A204.1 (cell line): Measurements from ENCODE around the gene QRICH2.
"Not testable (repeated sequence)": the region's sequence is repeated elsewhere in the genome, so short reads cannot be mapped to it uniquely, and the experiment has no call there.

Experiments
- FAIRE-seq: peaks from 2 replicates; lab custom pipeline; 2012; peaks lifted over from hg19 to GRCh38; lab: Jason Lieb, UNC

QRICH2 gene

GRCh38 chr17:76266244-76266938, 41.7 kb downstream of the QRICH2 start:
- no peak for FAIRE-seq

GRCh38 chr17:76265624-76266243, 42.3 kb downstream of the QRICH2 start:
- FAIRE-seq = no peak

GRCh38 chr17:76264755-76265623, 43.1 kb downstream of the QRICH2 start, which contains the start of gene UBALD2:
Gene UBALD2, plus strand, starts transcription at chr17:76265348. Its CDS starts 158 bp downstream, at chr17:76265506.
- peak; percentile 96 for FAIRE-seq

GRCh38 chr17:76264425-76264754, 43.7 kb downstream of the QRICH2 start:
- no peak for FAIRE-seq

DNA sequence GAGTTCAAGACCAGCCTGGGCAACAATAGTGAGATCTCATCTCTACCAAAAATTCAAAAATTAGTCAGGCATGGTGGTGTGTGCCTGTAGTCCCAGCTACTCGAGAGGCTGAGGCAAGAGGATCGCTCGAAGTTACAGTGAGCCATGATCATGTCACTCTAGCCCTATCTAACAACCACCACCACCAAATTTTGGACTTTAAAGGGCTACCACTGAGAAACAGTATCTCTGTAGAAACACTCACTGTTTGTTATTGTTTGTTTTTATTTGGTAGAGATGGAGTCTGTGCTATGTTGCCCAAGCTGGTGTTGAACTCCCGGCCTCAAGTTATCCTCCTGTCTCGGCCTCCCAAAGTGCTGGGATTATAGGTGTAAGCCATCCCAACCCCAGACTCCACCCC, 44.2 kb downstream of the QRICH2 start:
- FAIRE-seq = no peak

DNA sequence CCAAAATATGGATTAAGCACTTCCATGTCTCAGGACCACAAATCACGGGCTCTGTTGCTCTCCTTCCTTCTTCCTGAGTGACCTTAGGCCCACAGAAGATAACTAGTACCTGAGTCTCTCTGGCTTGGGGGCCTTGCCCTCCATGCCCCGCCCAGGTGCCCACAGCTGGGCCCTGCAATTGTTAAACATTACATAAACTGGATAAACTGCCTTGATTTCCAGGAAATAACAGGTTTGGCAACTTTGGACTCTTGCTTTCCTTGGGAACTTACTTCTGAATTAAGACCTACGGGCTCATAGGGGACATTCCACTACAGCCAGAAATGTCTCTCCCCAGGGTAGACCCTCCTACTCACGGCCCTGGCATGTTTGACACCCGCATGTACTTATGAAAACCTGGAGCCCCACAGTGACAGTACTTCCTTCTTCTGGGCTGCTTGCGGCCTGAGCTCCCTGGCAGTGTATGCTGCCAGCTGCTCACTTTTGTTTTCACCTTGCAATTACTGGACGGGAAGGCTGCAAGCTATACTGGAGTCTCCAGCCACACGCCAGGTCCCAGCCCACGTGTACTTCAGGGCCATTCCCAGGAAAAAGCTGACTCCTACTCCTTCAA, 45.2 kb downstream of the QRICH2 start:
- FAIRE-seq = no peak

DNA sequence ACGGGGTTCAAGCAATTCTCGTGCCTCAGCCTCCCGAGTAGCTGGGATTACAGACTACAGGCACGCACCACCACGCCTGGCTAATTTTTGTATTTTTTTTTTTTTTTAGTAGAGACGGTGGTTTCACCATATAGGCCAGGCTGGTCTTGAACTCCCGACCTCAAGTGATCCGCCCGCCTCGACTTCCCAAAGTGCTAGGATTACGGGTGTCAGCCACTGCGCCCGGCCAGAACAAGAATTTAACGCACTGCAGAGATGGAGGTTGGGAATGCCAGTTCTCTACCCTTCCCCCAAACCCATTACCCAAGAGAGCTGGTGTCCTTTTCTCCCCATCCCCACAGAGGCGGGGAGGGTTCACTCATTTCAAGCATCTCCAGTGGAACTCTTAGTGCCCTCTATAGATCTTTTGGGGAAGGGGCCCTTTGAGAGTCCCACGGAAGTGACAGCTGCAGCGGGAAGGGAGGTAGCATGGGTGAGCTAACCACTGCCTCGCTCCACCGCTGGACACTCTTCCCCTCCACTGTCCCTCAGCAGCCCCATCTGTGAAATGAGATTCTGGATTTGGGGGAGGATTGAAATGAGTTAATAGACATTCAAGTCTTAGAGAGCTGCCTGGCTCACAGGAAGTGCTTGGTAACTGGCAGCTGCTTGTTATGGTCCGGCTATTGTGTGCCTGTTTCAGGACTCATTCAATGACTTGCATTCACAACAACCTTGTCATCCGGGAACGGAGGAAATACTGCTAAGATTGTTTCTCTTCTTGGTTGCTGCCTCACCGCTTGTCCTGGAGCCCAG, 46.5 kb downstream of the QRICH2 start:
- FAIRE-seq = no peak

DNA sequence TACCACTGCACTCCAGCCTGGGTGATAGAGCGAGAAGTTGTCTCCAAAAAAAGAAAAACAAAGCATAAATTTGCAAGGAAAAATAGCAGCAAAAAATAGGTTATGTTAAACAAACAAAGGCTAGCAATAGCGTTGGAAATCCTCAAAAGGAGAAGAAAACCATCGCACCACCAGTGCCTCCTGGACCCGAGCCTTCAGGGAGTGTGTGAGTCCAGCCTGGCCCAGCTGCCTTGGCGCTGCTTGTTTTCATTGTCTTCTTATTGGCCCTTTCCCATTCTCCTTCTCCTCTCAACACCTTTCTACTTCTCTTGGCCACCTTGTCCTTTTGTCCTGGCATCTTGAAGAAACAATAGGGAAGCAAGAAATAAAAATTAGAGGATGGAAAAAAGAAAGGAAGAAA, 47.4 kb downstream of the QRICH2 start:
- no peak for FAIRE-seq

GRCh38 chr17:76260220-76260619, 47.9 kb downstream of the QRICH2 start:
- no peak for FAIRE-seq

DNA sequence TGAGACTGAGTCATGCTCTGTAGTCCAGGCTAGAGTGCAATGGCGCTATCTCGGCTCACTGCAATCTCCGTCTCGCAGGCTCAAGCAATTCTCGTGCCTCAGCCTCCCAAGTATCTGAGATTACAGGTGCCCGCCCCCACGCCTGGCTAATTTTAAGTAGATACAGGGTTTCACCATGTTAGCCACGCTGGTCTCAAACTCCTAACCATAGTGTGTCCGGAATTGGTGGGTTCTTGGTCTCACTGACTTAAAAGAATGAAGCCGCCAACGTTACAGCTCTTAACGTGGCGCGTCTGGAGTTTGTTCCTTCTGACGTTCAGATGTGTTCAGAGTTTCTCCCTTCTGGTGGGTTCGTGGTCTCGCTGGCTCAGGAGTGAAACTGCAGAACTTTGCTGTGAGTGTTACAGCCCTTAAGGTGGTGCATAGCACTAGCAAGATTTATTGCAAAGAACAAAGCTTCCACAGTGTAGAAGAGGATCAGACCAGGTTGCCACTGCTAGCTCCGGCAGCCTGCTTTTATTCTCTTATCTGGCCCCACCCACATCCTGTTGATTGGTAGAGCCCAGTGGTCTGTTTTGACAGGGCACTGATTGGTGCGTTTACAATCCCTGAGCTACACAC, 51.5 kb downstream of the QRICH2 start:
- not testable (repeated sequence) for FAIRE-seq

- no peak for FAIRE-seq
These were observed 52.2 kb downstream of the QRICH2 start for GRCh38 chr17:76255801-76256429.

DNA sequence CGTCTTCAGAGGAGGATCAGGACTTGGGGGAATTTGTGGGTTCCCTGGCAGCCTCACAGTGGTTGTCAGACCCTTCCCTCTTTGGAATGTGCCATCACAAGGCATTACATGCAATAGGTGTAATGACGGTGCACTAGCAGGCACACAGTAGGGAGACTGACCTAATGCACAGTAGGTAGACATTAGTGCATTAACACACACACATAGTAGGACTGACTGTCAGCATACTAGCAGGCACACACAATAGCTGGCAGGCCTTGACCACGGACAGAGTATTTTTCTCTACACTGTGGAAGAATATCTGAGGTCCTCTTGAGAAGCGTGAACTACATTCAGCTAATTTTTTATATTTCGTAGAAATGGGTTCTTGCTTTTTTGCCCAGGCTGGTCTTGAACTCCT, 53.8 kb downstream of the QRICH2 start:
- FAIRE-seq = no peak

DNA sequence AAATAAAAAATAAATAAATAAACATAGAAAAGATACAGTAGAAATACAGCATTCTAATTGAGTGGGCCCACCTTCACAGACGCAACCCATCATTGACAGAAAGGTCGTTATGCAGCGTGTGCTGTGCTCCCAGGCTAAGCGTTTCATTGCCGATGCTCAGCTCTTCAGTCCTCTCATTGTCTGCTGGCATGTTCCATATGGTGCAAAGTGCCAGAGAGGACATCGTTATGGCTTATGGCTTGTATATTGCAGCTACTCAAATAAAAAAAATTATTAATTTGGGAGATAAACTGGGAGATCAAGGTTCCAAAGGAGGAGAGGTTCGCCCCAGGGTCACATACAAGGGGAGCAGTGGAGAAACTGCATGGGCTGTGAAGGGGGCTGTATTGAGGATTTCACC, 54.2 kb downstream of the QRICH2 start:
- no peak for FAIRE-seq

DNA sequence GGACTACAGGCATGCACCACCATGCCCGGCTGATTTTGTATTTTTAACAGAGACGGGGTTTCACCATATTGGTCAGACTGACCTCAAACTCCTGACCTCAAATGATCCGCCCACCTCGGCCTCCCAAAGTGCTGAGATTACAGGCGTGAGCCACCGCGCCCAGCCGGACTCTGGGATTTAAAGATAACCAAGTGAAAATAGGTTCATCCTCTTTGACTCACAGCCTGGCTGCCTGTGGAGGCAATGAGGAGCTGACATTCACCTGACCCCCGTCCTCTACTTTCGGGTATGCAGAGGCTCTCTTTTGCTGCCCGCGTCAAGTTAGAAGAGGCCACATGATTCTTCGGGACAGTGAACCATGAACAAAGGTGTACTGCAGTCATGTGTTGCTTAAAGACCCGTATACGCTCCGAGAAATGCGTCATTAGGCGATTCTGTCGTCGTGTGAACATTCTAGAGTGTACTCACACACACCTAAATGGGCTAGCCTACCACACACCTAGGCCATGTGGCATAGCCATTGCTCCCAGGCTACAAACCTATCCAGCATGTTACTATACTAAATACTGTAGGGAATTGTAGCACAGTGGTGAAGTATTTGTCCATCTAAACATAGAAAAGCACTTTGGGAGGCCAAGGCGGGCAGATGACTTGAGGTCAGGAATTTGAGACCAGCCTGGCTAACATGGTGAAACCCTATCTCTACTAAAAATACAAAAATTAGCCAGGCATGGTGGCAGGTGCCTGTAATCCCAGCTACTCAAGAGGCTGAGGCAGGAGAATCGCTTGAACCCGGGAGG, 54.9 kb downstream of the QRICH2 start:
- FAIRE-seq = not testable (repeated sequence)

DNA sequence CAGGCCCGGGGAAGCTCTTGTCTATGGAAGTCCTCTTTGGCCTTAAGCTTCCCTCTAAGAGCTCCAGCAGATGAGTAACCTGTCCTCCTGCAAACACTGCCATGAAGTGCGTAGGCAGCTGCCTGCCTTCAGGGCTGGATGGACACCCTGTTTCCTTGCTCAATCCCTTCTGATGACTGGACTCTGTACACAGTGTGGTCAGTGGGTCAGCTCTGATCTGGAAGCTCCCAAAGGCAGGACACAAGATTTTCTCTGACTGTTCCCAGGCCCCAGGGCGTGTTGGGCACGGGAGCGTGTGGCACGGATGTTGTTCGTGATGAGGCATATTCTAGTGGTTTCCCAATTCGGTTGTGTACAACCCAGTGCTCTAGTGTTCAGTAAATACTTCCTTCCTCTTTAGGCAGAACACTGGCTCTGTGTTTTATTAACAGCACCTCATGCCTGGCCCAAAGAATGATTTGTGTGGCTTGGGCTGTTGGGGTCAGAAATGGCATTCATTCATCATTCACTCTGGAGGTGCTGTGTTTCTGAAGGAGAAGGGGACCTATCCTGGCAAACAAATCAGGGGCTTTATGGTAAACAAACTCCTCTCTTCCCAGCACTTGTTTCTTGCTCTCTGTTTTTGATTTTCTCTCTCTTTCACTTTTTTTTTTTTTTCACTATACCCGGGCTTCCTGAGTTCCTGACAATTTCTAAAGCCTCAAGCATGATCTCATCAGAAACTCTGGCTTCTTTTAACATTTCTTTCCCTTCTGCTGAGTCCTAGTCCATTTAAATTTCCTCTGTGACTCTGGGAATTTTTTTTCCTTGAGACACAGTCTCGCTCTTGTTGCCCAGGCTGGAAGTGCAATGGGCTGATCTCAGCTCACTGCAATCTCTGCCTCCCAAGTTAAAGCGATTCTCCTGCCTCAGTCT, 55.8 kb downstream of the QRICH2 start:
- no peak for FAIRE-seq

DNA sequence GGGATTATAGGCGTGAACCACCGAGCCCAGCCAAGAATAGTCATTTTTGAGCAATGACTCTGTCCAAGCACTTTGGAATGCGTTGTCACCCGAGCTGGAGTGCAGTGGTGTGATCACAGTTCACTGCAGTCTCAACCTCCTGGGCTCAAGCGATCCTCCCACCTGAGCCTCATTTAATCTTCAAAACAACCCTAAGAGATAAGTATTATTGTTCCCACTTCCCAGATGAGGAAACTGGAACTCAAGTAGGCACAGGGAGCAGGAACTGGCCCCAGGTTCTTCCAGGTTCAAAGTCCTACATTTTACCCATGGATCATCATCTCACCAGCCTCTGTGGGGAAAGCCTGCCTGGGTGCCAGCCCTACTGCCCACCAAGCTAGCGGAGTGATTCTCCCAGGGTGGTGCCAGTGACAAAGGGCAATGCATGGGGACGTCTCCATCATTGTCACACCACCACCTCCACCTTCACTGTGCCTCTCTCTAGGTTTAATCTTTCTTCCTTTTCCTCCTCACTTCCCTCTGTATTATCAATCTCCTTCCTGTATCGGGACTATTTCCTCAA, 56.5 kb downstream of the QRICH2 start:
- FAIRE-seq = no peak

DNA sequence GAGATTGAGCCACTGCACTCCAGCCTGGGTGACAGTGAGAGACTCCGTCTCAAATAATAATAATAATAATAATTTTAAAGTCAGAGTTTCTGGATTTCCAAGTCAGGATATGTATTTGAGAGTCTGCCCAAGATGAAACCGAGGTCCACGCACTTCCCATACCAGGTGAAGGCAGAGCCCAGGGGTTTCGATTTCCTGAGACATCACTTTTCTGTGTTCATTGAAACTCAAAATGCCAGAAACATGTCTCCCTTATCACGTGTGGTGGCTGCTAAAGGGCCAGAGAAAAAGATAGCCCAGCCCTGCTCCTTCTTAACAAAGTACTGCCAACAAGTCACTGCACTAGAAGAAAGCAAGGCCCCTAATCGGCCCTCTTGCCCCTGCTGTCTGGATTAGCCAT, 57.9 kb downstream of the QRICH2 start:
- no peak for FAIRE-seq

DNA sequence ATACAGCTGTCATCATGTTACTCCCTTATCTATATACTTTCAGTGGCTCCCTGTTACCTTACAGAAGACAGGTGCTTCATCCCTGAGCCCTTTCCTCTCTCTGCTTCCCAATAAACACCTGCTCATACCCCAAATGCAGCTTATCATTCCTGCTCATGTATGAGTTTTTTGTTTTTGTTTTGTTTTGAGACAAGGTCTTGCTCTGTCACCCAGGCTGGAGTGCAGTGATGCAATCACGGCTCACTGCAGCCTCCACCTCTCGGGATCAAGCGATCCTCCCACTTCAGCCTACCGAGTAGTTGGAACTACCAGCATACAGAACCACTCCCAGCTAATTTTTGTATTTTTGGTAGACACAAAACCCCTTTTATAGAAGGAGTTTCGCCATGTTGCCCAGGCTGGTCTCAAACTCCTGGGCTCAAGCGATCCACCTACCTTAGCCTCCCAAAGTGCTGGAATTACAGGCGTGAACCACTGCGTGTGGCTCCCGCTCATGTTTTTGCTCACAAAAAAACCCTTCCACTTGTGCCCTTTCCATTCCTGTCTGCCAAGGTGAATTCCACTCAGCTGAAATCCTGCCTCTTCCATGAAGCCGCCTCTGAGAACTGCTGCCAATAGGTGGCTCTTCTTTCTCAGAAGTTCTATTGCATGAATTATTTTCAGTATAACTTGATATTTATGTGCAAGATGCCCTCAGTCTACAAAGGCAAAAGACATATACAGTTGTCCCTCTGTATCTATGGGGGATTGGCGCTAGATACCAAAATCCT, 59.9 kb downstream of the QRICH2 start:
- no peak for FAIRE-seq
